NK-92 (cell line): Measurements from ENCODE around the gene TSPYL4.

Source experiments
- DNase-seq: peaks from one replicate; lab custom pipeline; 2025; ENCODE audit not compliant: unreplicated experiment; lab: John Stamatoyannopoulos, UW

Gene TSPYL4

DNA sequence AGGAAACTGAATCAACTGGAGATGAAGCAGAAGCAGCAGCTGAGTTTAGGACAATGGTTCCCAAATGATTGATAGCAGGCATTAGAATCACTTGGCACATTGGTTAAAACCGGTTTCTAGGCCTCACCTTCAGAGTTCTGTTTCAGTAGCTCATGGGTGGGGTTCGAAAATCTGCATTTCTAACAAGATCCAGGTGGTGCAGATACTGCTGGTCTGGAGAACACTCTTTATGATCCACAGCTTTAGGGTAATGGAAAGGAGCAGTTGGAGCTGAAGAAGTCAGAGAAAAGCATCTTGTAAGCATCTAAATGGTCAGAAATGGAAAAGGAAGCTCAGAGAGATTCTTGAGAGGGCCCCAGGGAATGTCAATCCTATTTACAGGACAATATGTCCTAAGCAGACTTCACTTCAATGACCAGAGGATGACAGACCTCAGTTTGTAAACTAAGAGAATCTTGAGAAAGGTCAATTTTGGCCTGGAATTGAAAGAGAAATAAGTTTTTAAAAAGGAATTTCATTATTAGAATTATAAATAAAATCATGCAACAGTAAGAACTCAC, 17.4 kb upstream of the TSPYL4 start:
- no peak for DNase-seq

- DNase-seq = no peak
Measured at GRCh38 chr6:116268589-116269293, 14.9 kb upstream of the TSPYL4 start.

DNA sequence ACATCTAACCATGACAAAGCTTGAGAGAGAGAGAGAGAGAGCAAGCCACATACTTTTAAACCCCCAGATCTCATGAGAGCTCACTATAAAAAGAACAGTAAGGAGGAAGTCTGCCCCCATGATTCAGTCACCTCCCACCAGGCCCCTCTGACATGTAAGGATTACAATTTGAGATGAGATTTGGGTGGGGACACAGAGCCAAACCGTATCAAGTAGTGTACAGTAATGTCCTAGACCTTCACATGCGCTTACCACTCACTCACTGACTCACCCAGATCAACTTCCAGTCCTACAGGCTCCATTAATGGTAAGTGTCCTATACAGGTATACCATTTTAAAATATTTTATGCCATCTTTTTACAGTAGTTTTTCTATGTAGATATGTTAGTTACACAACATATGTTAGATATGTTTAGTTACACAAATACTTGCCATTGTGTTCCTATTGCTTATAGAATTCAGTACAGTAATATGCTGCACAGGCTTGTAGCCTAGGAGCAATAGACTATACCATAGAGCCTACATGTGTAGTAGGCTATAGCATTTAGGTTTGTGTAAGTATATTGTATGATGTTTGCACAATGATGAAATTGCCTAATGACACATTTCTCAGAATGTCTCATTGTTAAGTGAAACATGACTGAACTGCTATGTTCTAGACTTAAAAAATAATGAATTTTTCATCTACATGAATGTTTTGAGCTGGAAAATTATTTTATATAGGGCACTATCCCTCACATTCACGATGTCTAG, 14.1 kb upstream of the TSPYL4 start:
- DNase-seq = no peak

DNA sequence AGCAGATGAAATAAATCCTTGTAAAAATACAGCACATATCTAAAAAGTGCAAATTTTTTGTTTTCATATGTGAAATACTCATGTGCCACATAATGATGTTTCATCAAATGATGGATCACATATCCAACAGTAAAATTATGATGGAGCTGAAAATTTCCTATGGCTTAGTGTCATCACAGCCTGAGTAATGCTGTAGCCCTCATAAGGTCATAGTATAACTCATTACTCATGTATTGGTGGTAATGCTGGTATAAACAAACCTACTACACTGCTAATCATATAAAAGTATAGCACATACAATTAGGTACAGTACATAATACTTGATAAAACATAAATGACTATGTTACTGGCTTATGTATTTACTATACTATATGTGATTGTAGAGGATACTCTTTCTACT, 12.9 kb upstream of the TSPYL4 start:
- DNase-seq = no peak

- no peak for DNase-seq
Measured at GRCh38 chr6:116265041-116265829, 11.4 kb upstream of the TSPYL4 start.

DNA sequence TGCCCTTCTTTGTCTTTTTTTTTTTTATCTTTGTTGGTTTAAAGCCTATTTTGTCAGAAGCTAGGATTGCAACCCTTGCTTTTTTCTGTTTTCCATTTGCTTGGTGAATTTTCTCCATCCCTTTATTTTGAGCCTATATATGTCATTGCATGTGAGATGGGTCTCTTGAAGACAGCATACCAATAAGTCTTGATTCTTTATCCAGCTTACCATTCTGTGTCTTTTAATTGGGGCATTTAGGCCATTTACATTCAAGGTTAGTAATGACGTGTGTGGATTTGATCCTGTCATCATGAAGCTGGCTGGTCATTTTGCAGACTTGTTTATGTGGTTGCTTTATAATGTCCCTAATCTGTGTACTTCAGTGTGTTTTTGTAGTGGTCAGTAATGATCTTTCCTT, 9.5 kb upstream of the TSPYL4 start:
- no peak for DNase-seq

GRCh38 chr6:116258520-116258919, 4.6 kb upstream of the TSPYL4 start:
- DNase-seq = no peak

- DNase-seq = no peak
Measured at GRCh38 chr6:116256694-116257093, 2.8 kb upstream of the TSPYL4 start.

DNA sequence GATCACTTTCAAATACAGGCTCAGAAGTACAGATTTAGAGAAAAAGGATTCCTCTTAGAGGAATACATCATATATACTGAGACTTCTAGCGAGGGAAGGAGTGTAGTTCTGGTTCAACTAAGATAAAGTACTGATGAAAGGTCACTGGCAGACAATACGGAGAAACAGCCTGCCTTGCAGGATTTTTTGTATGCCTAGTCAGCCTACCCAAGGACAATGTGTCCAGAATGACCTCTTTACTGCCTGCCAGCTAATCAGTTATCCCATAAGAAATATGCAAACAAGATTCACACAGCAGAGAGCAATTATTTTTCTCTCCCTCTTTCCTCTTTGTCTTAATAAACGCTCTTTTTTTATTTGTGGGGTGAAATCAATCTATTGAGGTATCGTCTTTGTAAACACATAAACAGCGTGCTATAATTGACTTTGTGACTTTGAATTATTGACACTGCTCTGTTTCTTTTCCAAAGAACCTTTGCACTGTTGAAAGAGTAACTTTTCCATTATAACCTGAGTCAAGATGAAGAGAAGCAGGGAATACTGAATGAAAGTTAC, 1.4 kb upstream of the TSPYL4 start:
- no peak for DNase-seq

DNA sequence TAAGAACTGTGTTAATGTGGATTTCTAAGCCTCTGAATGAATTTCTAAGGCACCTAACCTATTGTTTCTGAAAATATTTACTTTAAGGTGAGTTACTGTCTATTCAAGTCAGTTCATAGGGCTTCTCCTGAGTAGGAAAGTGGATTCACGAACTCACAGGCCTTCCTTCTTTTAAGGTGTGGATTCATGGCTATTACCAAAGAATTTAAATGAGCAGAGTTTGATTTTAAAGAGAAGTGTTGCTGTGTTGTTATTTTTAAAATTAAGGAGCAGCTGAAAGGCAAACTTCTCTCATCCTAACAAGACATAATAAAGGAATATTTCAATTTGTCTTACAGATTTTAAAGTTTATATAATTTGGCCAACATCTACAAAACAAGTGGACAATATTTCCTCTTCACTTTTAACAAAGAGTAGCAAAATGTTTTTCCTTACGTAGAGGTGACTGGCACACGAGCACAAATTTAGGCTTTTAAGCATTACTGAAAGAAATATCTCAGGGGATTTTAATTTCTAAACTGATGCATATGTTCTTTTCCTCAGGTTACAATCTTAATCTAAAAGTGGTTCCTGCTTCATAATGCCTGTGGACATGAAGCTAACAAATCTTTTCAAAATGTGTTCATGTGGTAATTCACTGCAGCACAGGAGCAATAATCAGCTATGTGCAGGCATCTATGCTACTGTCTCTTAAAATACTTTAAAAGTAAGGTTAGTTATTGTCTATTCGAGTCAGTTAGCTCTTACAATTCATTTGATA, 602 bp upstream of the TSPYL4 start:
- no peak for DNase-seq

DNA sequence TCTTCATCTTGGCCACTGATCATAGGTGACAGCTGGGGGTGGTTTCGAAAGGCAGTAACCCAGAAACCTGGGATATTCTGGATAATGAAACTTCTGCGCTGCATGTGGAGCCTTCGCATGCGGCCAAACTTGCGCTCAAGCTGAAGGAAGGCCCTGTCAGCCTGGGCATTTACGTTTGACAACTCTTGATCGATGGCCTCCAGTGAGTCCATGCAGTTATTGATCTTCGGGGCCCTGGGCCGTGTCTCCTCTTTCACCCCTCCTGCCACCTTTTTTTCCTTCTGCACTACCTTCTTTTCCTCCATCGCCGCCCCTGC, 729 bp downstream of the TSPYL4 start:
- no peak for DNase-seq

GRCh38 chr6:116251568-116252384, 2.1 kb downstream of the TSPYL4 start:
- DNase-seq = no peak

DNA sequence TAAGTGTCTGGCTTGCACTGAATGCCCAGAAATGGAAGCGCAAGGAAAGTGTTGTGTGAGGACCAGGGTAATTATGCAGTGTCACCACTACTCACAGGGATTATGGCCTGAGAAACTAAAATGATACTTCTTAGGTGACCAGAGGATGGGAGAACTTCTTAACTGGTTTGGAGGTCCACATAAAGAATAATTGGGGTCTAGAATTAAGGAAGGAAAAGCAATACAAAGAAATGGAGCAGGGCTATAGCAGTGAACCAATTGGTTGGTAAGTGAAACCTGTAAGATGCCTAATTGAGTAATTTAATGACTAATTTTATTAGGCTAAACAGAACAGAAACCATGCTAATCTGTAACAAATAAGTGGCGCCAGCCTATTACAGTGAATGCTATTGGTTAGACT, 5.3 kb downstream of the TSPYL4 start:
- DNase-seq = no peak

DNA sequence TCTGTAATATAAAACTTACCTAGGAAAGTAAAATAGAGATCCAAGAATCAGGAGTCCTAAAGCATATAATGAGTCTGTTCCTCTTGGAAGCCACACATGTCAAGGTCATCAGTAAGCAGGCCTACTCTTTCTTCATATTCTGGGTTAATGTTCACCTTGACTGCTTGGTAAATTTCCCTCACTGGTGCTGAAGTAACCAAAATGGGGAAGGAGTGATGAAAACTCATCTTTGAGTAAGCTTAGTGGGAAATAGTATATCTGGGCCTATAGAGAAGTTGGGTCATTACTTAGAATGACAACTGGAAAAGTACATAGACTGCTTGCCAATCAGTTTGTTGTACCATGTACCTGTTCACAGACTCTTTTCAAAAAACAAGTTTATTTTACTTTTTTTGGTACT, 6.6 kb downstream of the TSPYL4 start:
- DNase-seq = no peak

DNA sequence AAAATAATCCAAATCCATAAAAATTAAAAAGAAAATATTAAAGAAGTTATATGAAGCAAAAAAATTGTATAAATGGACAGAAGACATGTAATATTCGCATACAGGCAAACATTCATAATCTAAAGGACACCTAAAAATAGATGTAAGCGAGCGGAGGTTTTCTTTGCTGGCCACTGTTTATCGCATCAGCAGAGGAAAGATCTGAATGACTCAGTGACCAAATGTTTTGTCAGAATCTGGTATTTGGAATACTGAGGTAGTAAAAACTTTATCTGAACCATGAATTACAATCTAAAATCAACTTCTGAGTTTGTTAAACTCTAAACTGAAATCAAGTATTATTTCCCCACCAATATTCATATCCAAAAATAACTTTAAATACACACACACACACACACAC, 7.8 kb downstream of the TSPYL4 start:
- DNase-seq = no peak

- no peak for DNase-seq
Measured at GRCh38 chr6:116244284-116244683, 9.6 kb downstream of the TSPYL4 start.

DNA sequence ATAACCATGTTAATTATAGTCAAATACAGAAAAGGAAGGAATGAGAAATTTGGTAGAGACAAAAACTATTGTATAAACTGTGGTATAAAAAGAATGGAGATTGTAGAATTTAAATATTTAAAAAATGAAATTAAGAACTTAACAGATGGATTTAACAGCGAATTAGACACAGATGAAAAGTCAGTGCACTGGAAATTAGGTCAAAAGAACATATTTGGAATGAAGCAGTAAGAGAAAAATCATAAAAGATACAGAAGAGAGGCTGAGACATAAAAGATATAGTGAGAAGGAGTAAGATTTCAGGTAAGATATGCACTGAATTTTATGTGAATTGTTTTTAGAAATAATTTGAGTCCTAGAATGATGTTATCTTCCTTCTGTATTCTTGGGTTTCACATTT, 14.0 kb downstream of the TSPYL4 start:
- DNase-seq = no peak

GRCh38 chr6:116239256-116239655, 14.6 kb downstream of the TSPYL4 start:
- DNase-seq = no peak

DNA sequence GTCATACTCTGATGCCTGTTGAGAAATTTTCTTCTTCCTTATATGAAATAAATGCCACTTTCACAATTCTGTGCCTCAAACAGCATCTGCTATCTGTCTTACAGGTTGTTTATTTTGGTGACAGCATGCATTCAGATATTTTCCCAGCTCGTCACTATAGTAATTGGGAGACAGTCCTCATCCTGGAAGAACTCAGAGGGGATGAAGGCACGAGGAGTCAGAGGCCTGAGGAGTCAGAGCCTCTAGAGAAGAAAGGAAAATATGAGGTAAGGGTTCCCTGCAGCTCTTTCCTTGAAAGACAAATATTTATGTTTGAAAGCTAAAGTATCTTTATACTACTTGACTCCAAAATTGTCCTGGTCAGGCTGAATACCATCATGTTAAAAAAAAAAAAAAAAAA, 15.8 kb downstream of the TSPYL4 start:
- no peak for DNase-seq

DNA sequence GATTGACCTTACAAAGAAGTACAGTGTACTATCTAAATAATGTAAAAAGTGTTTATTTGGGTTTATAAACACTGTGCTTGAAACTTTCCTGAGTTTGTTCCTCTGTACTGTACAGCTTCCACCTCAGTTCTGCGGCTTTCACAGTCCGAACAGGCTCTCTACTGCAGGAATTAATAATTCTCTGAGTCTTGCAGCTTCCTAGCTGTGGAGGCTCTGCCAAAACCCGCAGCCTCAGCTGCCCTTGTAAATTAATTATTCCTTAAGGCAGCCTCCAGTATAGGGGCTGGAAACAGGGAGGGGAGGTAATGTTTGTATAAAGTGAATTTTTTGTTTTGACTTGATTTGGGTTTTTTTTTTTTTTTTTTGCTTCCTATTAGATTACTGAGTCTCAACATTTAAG, 19.2 kb downstream of the TSPYL4 start:
- DNase-seq = no peak
